IMR-90 (cell line): ENCODE measurements around the gene SAMM50. TPM values are rescaled to one million over a fixed set of nuclear protein-coding genes. Genes with fewer than 3 reads are reported as not detected.

ENCODE experiments used
- ATAC-seq: fragments of 200-7000 bp; cut with Tn5 transposase; 2 replicates; pipeline ENCODE4 v1.9.1; 2020; ENCODE audit warnings: low read depth, mild to moderate bottlenecking, moderate library complexity
- BruUV-seq: library from RNA; stranded (reverse); fragments of 400-500 nt; replicated peaks from 2 replicates; lab custom pipeline; 2021; lab: Mats Ljungman, UMichigan
- CTCF ChIA-PET: fragments of 300-600 bp; formaldehyde crosslinking; extraction: SDS; loops from one replicate; lab custom pipeline; 2021; ENCODE audit warnings: antibody characterized with exemption; lab: Yijun Ruan, JAX
- POLR2A ChIA-PET: fragments of 300-600 bp; sonication (Branson Sonifier 250); formaldehyde crosslinking; loops from one replicate; lab custom pipeline; 2022; ENCODE audit warnings: antibody characterized with exemption; ENCODE audit not compliant: unreplicated experiment; lab: Charles Lee
- DNase-seq: peaks from one replicate; pipeline ENCODE4 v3.0.0; 2013
- H2AFZ ChIP-seq: replicated peaks from 2 replicates; pipeline ENCODE3; 2013; ENCODE audit warnings: low read length, mild to moderate bottlenecking; ENCODE audit not compliant: poor library complexity
- H2AK5ac ChIP-seq: 2 replicates; pipeline ENCODE4 v1.6.1; 2013; ENCODE audit warnings: low read depth, low read length, inconsistent platforms
- H2AK9ac ChIP-seq: replicated peaks from 2 replicates; pipeline ENCODE3; 2013; ENCODE audit warnings: mild to moderate bottlenecking, low read depth, low read length, moderate library complexity; ENCODE audit not compliant: poor library complexity
- H2BK120ac ChIP-seq: 2 replicates; pipeline ENCODE4 v1.6.1; 2013; ENCODE audit warnings: low read depth, low read length, inconsistent platforms
- H2BK15ac ChIP-seq: 3 replicates; pipeline ENCODE4 v1.6.1; 2013; ENCODE audit warnings: low read depth, low read length, inconsistent platforms
- H2BK20ac ChIP-seq: 2 replicates; pipeline ENCODE4 v1.6.1; 2013; ENCODE audit warnings: low read depth, mild to moderate bottlenecking, inconsistent platforms, low read length, moderate library complexity
- H2BK5ac ChIP-seq: 2 replicates; pipeline ENCODE4 v1.6.1; 2013; ENCODE audit warnings: mild to moderate bottlenecking, low read depth, low read length, inconsistent platforms; ENCODE audit not compliant: poor library complexity, severe bottlenecking
- H3K14ac ChIP-seq: replicated peaks from 2 replicates; pipeline ENCODE4 v1.6.1; 2013; ENCODE audit warnings: low read depth, low read length, inconsistent platforms
- H3K18ac ChIP-seq: 2 replicates; pipeline ENCODE4 v1.6.1; 2013; ENCODE audit warnings: low read depth, low read length, control low read depth
- H3K23ac ChIP-seq: 2 replicates; pipeline ENCODE4 v1.6.1; 2013; ENCODE audit warnings: low read depth, low read length, inconsistent platforms
- H3K27ac ChIP-seq: 2 replicates; pipeline ENCODE4 v1.5.1; 2013; ENCODE audit warnings: mild to moderate bottlenecking, control low read depth, low read length; ENCODE audit not compliant: insufficient read depth
- H3K27me3 ChIP-seq: 2 replicates; pipeline ENCODE4 v1.6.1; 2013; ENCODE audit warnings: low read length; ENCODE audit not compliant: control insufficient read depth, insufficient read depth
- H3K36me3 ChIP-seq: 2 replicates; pipeline ENCODE4 v1.6.1; 2013; ENCODE audit warnings: low read length, mixed read lengths; ENCODE audit not compliant: control insufficient read depth, insufficient read depth
- H3K4ac ChIP-seq: 2 replicates; pipeline ENCODE4 v1.6.1; 2013; ENCODE audit warnings: low read depth, low read length, inconsistent platforms
- H3K4me1 ChIP-seq: 2 replicates; pipeline ENCODE4 v1.6.1; 2013; ENCODE audit warnings: low read length, mixed read lengths; ENCODE audit not compliant: control insufficient read depth, insufficient read depth
- H3K4me2 ChIP-seq: 2 replicates; pipeline ENCODE4 v1.6.1; 2013; ENCODE audit warnings: low read depth, mild to moderate bottlenecking, control low read depth, low read length, moderate library complexity
- H3K4me3 ChIP-seq: 2 replicates; pipeline ENCODE4 v1.5.1; 2013; ENCODE audit warnings: low read depth, mild to moderate bottlenecking, control low read depth, low read length, moderate library complexity; ENCODE audit not compliant: insufficient read depth
- H3K56ac ChIP-seq: 2 replicates; pipeline ENCODE4 v1.6.1; 2013; ENCODE audit warnings: low read length, inconsistent platforms; ENCODE audit not compliant: insufficient read depth; ENCODE audit errors: extremely low read depth
- H3K79me1 ChIP-seq, 2 experiments: 2 replicates each; pipeline ENCODE4 v1.6.1; 2013; ENCODE audit warnings: low read length in 2 of 2, inconsistent platforms in 1 of 2, low read depth in 1 of 2
- H3K9ac ChIP-seq: 2 replicates; pipeline ENCODE4 v1.6.1; 2013; ENCODE audit warnings: low read depth, low read length, control low read depth
- H3K9me1 ChIP-seq: 2 replicates; pipeline ENCODE4 v1.6.1; 2013; ENCODE audit warnings: low read length, inconsistent platforms; ENCODE audit not compliant: insufficient read depth
- H3K9me3 ChIP-seq: 2 replicates; pipeline ENCODE4 v1.6.1; 2013; ENCODE audit warnings: low read length; ENCODE audit not compliant: control insufficient read depth, insufficient read depth
- H4K20me1 ChIP-seq: 2 replicates; pipeline ENCODE4 v1.6.1; 2013; ENCODE audit warnings: low read length, inconsistent platforms; ENCODE audit not compliant: insufficient read depth
- H4K5ac ChIP-seq: 2 replicates; pipeline ENCODE4 v1.6.1; 2013; ENCODE audit warnings: mild to moderate bottlenecking, low read depth, low read length, control low read depth
- H4K8ac ChIP-seq, 2 experiments: 2 replicates each; pipeline ENCODE4 v1.6.1; 2013; ENCODE audit warnings: low read depth in 2 of 2, low read length in 2 of 2, control low read depth in 1 of 2, inconsistent platforms in 1 of 2
- H4K91ac ChIP-seq: 2 replicates; pipeline ENCODE4 v1.6.1; 2013; ENCODE audit warnings: low read depth, low read length, inconsistent platforms; ENCODE audit not compliant: insufficient read depth
- CHD1 ChIP-seq: IDR thresholded peaks from 2 replicates; pipeline ENCODE4 v1.6.1; 2012; ENCODE audit warnings: low read depth, low read length, improper control_type of control experiment
- POLR2A ChIP-seq: IDR thresholded peaks from 2 replicates; pipeline ENCODE4 v1.6.1; 2012; ENCODE audit warnings: mild to moderate bottlenecking, low read depth, low read length
- RAD21 ChIP-seq: IDR thresholded peaks from 2 replicates; pipeline ENCODE4 v1.6.1; 2012; ENCODE audit warnings: low read length, improper control_type of control experiment
- WGBS, 2 experiments: methylation state at CpG; one replicate each; pipeline versions ENCODE4 v1.1.5 to v1.1.7; 2013; ENCODE audit warnings: missing lambda C conversion rate in 2 of 2; ENCODE audit not compliant: insufficient read length in 1 of 2; ENCODE audit errors: extremely low coverage in 2 of 2; 5-methylcytosine and 5-hydroxymethylcytosine counted together
- dilution Hi-C: fragments of 300-500 bp; cut with HindIII; formaldehyde crosslinking; loops from one replicate; pipeline ENCODE4 v1.14.3; 2018; ENCODE audit warnings: low sequenced_read_pairs; ENCODE audit not compliant: unreplicated experiment
- in situ Hi-C: fragments of 300-500 bp; cut with MboI; formaldehyde crosslinking; loops from 3 replicates; pipeline ENCODE4 v1.14.3; 2019; ENCODE audit warnings: low sequenced_read_pairs, inconsistent platforms, mixed read lengths
- intact Hi-C: fragments of 100-400 bp; cut with micrococcal nuclease; formaldehyde crosslinking; loops from 2 replicates; pipeline ENCODE4 v1.10.0; 2022
- polyA plus RNA-seq, 3 experiments: library from polyadenylated mRNA; depleted of rRNA; stranded (reverse); fragments of >200 nt; gene quantifications; 2 replicates each; pipeline ENCODE4 v1.2.3, GENCODE V29; 2012; ENCODE audit warnings: low replicate concordance in 1 of 3
- total RNA-seq: library from RNA; depleted of rRNA; stranded (reverse); fragments of >200 nt; gene quantifications from 2 replicates; pipeline ENCODE4 v1.2.3, GENCODE V29; 2012
- TF ChIP-seq, protein P1 (sequence below): fragments of 150-350 bp; IDR thresholded peaks from 2 replicates; pipeline ENCODE4 v1.6.1; 2017; ENCODE audit warnings: mild to moderate bottlenecking, antibody characterized with exemption, low read length, low read depth

SAMM50 gene
- total and polyA plus RNA-seq, 2 of the 4 experiments (the other 2 are of a cell fraction): 40.6 to 43.7 TPM

DNA sequence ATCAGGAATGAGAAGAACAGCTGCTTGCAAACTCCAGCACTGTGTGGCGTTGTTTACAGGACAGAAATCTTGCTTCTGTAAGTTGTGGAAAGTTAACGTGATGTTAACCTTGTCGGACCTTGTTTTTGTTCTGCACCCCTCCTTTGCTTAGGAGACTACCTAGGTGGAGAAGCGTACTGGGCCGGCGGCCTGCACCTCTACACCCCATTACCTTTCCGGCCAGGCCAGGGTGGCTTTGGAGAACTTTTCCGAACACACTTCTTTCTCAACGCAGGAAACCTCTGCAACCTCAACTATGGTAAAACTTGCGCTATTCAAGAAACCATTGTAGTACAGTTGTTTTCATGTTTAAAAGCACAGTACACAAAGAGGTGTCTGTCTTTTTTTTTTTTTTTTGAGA is 33.7 kb downstream of the SAMM50 start:
- no peak overlapping the region for H3K27ac ChIP-seq
- H2BK5ac ChIP-seq: no peak overlapping the region
- DNase-seq (no peak), ATAC-seq (no peak)
- peaks cover 19% of the 10 kb centered on the region for H4K20me1 ChIP-seq
- no peaks in the 10 kb centered on the region for H3K9me3 ChIP-seq
- ChIA-PET CTCF (no interaction called here), POLR2A (no interaction called here)
- peaks cover 0 to 16% of the 10 kb centered on the region in 2 experiments; a peak in 2 of 4 replicates for H3K79me1 ChIP-seq
- no peak overlapping the region for H4K91ac ChIP-seq
- WGBS, 2 experiments: no CpG with 5 or more reads among the region's 10 CpGs
- H3K56ac ChIP-seq: no peak overlapping the region
- H3K36me3 ChIP-seq: peaks cover 47% of the 10 kb centered on the region
- no peak overlapping the region for H3K18ac ChIP-seq
- no peak overlapping the region for H2AK5ac ChIP-seq
- no peaks in the 10 kb centered on the region for H3K9me1 ChIP-seq
- H2AK9ac ChIP-seq: no peak overlapping the region
- no peak overlapping the region for H3K4me3 ChIP-seq
- dilution Hi-C loops (no loop called here), in situ Hi-C loops (no loop called here), intact Hi-C loops (no loop called here)
- H3K23ac ChIP-seq: no peak overlapping the region
- no peak overlapping the region for H2BK15ac ChIP-seq
- H3K14ac ChIP-seq: no peak overlapping the region
- no peak overlapping the region for H2AFZ ChIP-seq
- H3K4me2 ChIP-seq: no peak overlapping the region
- H3K4me1 ChIP-seq: peaks cover 7% of the 10 kb centered on the region; the same call in 1 of the 2 replicates
- H4K5ac ChIP-seq: no peak overlapping the region
- no TSS peak for BruUV-seq
- no peak overlapping the region for H4K8ac ChIP-seq
- H3K9ac ChIP-seq: no peak overlapping the region
- TF ChIP-seq CHD1 (no peak), POLR2A (no peak), RAD21 (no peak)
- TF ChIP-seq, protein P1, sequence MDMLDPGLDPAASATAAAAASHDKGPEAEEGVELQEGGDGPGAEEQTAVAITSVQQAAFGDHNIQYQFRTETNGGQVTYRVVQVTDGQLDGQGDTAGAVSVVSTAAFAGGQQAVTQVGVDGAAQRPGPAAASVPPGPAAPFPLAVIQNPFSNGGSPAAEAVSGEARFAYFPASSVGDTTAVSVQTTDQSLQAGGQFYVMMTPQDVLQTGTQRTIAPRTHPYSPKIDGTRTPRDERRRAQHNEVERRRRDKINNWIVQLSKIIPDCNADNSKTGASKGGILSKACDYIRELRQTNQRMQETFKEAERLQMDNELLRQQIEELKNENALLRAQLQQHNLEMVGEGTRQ: no peak
- no peak overlapping the region for H2BK120ac ChIP-seq
- H3K4ac ChIP-seq: no peak overlapping the region
- no peaks in the 10 kb centered on the region for H3K27me3 ChIP-seq
- no peak overlapping the region for H2BK20ac ChIP-seq
